SIG-M5 (cell line): ENCODE data around the gene KRTAP2-4.
"Not testable (repeated sequence)": the region's sequence is repeated elsewhere in the genome, so short reads cannot be mapped to it uniquely, and the experiment has no call there.

Experiments
- DNase-seq: peaks from one replicate; lab custom pipeline; 2025; lab: John Stamatoyannopoulos, UW

The KRTAP2-4 gene

DNA sequence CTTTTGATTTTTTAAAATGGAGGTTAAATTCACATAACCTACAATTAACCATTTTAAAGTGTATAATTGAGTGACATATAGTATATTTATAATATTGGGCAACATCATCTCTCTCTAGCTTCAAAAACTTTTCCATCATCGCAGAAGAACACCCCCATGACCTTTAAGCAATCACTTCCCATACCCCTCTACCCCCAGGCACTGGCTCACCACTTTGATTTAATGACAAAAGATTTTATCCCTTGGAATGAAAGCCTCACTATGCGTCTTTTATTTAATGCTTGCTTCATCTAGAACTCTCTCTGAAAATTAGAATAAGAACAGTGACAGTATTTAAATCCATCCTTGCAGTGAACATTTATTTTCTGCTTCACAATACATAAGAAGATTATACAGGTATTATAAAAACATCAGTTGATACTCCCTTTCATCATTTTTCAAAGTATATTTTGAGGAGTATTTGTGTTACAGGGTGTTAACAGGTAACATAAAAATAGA, 27.8 kb downstream of the KRTAP2-4 start:
- DNase-seq = no peak

DNA sequence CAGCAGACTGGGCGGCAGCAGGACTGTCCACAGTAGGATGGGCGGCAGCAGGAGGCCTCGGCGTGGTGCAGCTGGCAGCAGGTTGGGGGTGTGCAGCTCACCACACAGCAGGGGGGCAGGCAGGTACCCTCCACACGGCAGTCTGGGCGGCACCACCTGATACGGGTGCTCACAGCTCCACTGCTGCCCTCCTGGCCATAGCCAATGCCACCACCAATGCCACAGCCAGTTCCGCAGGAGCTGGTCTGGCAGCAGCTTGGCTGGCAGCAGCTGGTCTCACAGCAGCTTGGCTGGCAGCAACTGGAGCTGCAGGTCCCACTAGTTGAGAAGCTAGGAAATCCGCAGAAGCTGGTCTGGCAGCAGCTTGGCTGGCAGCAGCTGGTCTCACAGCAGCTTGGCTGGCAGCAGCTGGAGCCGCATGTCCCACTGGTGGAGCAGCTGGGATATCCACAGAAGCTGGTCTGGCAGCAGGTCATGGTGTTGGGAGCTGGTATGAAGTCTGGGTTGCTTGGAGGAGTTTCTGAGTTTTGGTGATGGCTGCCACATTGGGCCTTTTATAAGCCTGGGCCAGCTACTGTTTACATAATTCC, 31.2 kb downstream of the KRTAP2-4 start, which contains the start of gene KRTAP1-3:
Gene KRTAP1-3, minus strand, starts transcription at position 529 of the 590 bp plus-strand sequence. Its CDS starts 53 bp downstream, at position 476.
- DNase-seq = not testable (repeated sequence)

DNA sequence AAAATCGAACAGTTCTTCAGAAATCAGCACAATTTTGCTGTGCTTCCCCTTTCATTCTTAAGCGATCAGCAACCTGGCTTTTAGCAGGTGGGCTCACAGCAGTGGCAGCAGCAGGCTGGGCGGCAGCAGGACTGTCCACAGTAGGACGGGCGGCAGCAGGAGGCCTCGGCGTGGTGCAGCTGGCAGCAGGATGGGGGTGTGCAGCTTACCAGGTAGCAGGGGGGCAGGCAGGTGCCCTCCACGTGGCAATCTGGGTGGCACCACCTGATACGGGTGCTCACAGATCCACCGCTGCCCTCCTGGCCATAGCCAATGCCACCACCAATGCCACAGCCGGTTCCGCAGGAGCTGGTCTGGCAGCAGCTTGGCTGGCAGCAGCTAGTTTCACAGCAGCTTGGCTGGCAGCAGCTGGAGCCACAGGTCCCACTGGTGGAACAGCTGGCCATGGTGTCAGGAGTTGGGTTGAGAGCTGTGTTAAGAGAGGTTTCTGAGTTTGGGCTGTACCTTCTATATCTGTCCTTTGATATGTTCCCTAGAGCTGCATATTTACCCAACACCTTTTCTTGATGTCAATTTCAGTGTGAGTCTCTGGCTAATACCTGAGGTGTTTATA, 35.9 kb downstream of the KRTAP2-4 start, which contains the start of gene KRTAP1-4:
Gene KRTAP1-4, minus strand, starts transcription at position 563 of the 613 bp plus-strand sequence. Its CDS starts 117 bp downstream, at position 446.
- DNase-seq = no peak

DNA sequence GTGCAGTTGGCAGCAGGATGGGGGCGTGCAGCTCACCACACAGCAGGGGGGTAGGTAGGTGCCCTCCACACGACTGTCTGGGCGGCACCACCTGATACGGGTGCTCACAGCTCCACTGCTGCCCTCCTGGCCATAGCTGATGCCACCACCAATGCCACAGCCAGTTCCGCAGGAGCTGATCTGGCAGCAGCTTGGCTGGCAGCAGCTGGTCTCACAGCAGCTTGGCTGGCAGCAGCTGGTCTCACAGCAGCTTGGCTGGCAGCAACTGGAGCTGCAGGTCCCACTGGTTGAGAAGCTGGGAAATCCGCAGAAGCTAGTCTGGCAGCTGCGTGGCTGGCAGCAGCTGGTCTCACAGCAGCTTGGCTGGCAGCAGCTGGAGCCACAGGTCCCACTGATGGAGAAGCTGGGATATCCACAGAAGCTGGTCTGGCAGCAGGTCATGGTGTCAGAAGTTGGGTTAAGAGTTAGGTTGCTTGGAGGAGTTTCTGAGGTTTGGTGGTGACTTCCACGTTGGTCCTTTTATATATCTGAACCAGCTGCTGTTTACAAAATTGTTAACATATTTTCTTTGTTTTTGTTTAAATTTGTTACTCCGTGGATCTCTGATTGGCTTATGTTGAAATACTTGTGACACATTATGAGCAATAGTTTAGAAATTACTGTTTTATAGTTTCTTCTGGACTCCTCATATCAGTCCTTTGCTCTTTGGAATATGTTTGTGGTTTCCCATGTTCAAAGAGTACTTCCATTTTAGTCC, 38.8 kb downstream of the KRTAP2-4 start, which contains the start of gene KRTAP1-5:
Gene KRTAP1-5, minus strand, starts transcription at position 494 of the 757 bp plus-strand sequence. Its CDS starts 53 bp downstream, at position 441.
- DNase-seq = no peak

DNA sequence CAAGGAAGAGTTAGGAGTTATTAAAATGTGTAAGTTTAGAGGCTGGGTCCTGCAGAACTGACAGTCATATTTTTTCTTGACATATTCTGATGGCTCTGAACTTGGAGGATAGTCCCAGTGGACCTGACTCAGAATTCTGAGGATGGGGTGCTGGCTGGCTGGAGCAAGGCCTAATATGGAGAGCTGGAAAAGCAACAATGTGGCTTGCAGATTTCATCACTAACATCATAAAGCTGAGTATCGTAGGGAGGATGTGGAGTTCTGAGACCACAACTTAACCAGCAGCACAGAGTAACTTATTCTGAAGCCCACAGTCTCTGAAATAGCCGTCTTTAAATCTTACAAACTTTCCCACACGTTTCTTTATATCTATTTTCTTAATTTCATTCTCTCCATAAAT, 41.0 kb downstream of the KRTAP2-4 start:
- DNase-seq = no peak

DNA sequence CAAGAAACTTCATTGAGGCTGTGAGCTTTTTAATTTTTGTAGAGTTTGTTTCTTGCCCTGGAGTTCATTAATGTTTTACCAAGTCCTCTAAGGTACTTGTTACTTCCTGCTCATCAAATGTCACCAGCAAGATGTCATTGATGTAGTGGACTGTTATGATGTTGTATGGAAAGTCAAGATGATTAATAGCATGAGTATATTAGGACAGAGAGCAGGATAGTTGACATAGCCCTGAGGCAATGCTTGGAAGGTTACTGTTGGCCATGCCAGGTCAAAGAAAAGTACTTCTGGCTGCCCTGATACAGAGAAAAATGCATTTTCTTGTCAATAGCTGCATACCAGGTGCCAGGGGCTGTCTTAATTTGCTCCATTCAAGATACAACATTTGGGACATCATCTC, 45.3 kb downstream of the KRTAP2-4 start:
- no peak for DNase-seq

DNA sequence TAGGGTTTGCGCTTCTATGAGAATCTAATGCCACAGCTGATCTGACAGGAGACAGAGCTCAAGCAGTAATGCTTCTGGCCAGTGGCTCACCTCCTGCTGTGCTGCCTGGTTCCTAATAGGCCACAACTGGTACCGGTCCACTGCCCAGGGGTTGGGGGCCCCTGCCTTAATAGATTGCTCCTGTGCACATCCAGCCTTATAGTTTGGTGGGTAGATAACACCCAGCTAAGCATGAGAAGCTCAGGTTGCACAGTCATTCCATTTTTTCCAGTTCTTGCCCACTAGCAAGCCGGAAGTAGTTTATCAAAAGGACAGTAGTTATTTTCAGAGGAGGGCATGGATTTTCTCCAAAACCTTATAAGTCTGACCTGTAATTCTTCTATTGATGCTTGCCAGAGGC, 46.3 kb downstream of the KRTAP2-4 start:
- no peak for DNase-seq

DNA sequence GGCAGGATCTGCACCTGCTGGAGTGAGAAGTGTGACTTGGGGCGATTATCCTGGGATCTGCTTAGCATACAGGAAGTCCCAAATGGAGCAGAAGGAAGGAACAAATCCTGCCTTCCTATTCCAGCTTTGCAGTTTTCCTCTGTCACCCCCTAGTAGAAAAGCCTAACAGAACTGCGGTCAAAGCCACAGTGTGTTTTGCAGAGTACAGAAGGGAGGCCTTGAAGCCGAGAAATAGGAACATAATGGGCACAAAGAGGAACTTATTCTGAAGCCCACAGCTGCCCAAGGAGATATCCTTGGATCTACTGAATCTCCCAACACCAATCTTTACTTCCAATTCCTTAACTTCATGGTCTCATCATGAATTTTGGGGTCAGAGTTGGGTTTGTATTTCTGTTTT, 47.1 kb downstream of the KRTAP2-4 start:
- no peak for DNase-seq

DNA sequence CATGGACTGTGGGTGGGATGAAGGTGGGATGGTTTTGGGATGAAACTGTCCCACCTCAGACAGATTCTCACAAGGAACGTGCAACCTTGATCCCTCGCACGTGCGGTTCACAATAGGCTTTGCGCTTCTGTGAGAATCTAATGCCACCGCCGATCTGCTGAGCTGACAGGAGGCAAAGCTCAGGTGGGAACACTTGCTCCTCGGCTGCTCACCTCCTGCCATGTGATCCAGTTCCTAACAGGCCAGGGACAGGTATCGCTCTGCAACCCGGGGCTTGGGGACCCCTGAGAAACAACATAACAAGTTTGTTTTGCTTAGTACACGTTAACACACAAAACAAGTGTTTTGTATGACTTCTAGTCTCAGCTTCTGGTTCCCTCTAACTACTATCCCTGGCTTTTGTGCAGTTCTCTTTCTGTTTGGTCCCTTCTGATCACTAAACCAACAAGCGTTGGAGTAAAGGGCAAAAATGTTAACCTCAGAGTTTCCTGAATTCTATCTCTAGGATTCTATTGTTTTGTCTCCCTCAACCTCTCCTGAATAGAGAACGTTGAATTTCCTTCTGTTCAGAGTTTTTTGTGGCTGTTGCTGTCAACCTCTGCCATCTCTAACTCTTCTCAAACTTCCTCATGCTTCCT, 49.0 kb downstream of the KRTAP2-4 start:
- no peak for DNase-seq

DNA sequence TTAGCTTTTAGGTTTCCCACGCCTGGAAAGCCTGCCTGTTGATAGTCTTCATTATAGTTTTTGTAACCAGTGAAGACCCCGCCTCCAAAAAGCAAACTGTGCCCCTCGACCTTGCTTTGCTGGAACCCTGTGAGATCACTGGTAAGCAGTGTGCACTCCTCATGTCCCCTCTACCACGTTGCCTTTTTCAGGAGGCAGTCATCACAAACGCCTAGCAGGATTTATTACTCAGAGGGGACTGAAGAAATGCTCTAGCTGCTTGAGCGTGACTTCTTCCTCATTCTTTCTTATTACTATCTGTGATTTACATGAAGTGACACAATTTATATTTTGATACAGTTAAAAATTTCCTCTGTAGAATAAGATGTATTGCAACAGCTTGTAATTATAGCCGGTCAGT, 50.2 kb downstream of the KRTAP2-4 start:
- DNase-seq = no peak
